Activated B cell treated with CpG ODN at 0.5 μM for 24 hours (primary cell): ENCODE data around the gene TMEM214. TPM values are rescaled to one million over a fixed set of nuclear protein-coding genes. Genes with fewer than 3 reads are reported as not detected.

Experiments
- ATAC-seq: fragments of 200-7000 bp; cut with Tn5 transposase; one replicate; pipeline ENCODE4 v1.10.0; 2021; ENCODE audit warnings: low read depth, mild to moderate bottlenecking, moderate library complexity
- CTCF ChIA-PET: fragments of 350-600 bp; sonication (Branson Sonifier 250); formaldehyde crosslinking; loops from one replicate; lab custom pipeline; 2021; ENCODE audit warnings: antibody characterized with exemption; lab: Charles Lee
- POLR2A ChIA-PET: fragments of 350-600 bp; sonication (Branson Sonifier 250); formaldehyde crosslinking; loops from one replicate; lab custom pipeline; 2021; ENCODE audit warnings: antibody characterized with exemption; lab: Charles Lee
- DNase-seq: peaks from one replicate; pipeline ENCODE4 v3.0.0; 2022
- H3K27ac Mint-ChIP-seq: one replicate; pipeline ENCODE4 v1.8.0; 2020; ENCODE audit warnings: mixed read lengths
- H3K27me3 Mint-ChIP-seq: one replicate; pipeline ENCODE4 v1.8.0; 2021; ENCODE audit warnings: mixed read lengths
- H3K36me3 Mint-ChIP-seq: one replicate; pipeline ENCODE4 v1.8.0; 2021; ENCODE audit warnings: low read depth, mixed read lengths
- H3K4me1 Mint-ChIP-seq: one replicate; pipeline ENCODE4 v1.8.0; 2021; ENCODE audit warnings: mixed read lengths
- H3K4me3 Mint-ChIP-seq: one replicate; pipeline ENCODE4 v1.8.0; 2020; ENCODE audit warnings: mild to moderate bottlenecking, mixed read lengths
- H3K9me3 Mint-ChIP-seq: one replicate; pipeline ENCODE4 v1.8.0; 2020; ENCODE audit warnings: mixed read lengths
- intact Hi-C: fragments of 100-400 bp; cut with micrococcal nuclease; formaldehyde crosslinking; loops from one replicate; pipeline ENCODE4 v1.15.1; 2024
- total RNA-seq: library from RNA; stranded (reverse); gene quantifications from 2 replicates; pipeline ENCODE4 v1.2.3, GENCODE V29; 2022
- TF ChIP-seq, protein P1 (sequence below): fragments of 200-600 bp; IDR thresholded peaks from one replicate; pipeline ENCODE4 v1.8.0; 2022; ENCODE audit warnings: antibody characterized with exemption, mild to moderate bottlenecking

TMEM214 gene
- total RNA-seq, 1 donor from 2014 or later, result 92.1 TPM

DNA sequence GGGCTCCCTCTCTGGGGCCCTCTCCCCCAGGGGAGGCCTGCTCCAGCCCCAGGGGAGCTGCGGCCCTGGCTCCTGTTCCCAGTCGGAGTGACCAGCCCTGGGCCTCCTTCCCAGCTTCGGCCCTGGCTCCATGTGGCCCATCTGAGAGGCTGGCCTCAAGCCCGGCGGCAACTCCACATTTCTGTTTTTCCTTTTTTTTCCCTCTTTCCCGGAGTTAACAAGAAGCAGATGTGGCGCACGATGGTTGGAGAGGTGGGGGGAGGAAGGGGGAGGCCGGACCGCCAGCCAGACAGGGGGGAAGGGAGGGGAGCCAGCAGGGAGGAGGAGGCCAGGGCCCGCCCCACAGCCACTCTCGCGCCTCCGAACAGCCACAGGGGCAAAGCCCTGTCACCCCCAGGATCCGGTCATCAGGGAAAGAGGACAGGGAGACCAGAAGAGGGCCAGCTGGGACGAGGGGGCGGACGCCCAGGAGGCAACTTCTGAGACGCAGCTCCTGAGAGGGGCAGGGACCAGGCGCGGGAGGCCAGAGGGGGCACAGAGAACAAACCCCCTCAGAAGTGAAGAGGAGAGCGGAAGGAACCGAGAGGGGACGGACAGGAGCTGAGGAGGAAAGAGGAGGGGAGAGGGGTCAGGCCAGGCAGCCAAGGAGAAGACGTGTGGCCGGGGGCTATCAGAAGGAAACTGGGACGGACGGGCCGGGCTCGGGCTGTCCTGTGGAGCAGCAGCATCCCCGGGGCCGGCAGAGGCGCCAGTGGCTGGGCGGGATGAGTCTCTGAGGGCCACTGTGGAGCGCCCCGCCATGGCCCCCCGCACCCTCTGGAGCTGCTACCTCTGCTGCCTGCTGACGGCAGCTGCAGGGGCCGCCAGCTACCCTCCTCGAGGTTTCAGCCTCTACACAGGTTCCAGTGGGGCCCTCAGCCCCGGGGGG is 45.8 kb downstream of the TMEM214 start, which contains the start of gene EMILIN1:
TSS of gene EMILIN1 (plus strand) at position 349 of the 928 bp plus-strand sequence. CDS start at position 800, 451 bp downstream.
- ATAC-seq (no peak), DNase-seq (no peak)
- intact Hi-C loops, result no loop called here
- H3K27ac Mint-ChIP-seq, result peak within 1 kb of the TSS; percentile 41
- no peaks in the 10 kb centered on the region for H3K27me3 Mint-ChIP-seq
- H3K4me3 Mint-ChIP-seq, result no peak within 1 kb of the TSS
- H3K9me3 Mint-ChIP-seq, result no peaks in the 10 kb centered on the region
- POLR2A ChIA-PET, result interaction anchor here (0.9 kb wide), 1 partner anchor 15 kb away, joined by 3 read pairs; no protein-coding TSS in a partner anchor
- TF ChIP-seq, protein P1, sequence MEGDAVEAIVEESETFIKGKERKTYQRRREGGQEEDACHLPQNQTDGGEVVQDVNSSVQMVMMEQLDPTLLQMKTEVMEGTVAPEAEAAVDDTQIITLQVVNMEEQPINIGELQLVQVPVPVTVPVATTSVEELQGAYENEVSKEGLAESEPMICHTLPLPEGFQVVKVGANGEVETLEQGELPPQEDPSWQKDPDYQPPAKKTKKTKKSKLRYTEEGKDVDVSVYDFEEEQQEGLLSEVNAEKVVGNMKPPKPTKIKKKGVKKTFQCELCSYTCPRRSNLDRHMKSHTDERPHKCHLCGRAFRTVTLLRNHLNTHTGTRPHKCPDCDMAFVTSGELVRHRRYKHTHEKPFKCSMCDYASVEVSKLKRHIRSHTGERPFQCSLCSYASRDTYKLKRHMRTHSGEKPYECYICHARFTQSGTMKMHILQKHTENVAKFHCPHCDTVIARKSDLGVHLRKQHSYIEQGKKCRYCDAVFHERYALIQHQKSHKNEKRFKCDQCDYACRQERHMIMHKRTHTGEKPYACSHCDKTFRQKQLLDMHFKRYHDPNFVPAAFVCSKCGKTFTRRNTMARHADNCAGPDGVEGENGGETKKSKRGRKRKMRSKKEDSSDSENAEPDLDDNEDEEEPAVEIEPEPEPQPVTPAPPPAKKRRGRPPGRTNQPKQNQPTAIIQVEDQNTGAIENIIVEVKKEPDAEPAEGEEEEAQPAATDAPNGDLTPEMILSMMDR, result no peak
- no peaks in the 10 kb centered on the region for H3K36me3 Mint-ChIP-seq
- CTCF ChIA-PET, result no interaction called here
- H3K4me1 Mint-ChIP-seq, result peaks cover 41% of the 10 kb centered on the region

DNA sequence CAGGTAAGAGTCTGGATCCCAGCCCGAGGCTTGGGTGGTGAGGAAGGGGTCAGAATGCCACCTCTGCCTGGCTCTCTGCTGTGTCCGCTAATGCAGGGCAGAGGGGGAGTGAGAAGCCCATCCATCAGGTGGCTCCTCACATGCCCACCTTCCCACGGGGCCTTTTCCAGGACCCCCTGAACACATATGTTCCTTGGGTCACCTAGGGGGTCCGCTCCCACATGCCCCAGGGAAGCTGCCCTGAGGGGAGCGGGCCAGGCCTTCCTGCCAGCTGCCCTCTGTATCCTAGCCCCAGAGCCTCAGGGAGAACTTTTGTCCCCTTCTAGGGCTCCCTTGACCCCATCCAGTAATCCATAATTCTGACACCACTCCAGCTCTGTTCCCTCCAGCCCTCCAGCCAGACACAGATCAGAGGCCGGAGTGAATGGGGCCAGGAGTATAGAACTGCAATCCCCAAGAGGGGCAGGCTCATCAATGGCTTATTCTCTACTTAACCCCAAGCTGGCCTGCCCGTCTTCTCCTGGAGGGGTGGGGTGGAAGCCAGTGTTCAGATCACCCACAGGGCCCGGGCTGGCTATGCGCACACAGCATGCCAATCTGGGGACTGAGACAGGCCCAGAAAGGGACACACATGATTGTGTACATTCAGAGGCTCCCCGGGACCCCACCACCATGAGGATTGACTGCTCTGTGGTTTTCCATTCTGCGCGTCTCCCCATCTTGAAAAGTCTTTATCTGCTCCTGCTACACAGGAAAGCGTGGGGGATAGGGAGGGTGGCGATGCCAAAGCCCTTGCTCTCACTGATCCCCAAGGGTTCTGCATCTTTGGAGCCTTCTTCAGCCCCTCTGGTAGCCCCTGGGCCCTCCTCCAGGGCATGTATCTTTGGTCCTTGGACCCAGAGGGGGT is 46.7 kb downstream of the TMEM214 start:
- Mint-ChIP-seq H3K27ac (peak overlapping the region; percentile 14), H3K27me3 (no peaks in the 10 kb centered on the region), H3K4me1 (peaks cover 39% of the 10 kb centered on the region), H3K36me3 (no peaks in the 10 kb centered on the region), H3K9me3 (no peaks in the 10 kb centered on the region), H3K4me3 (no peak overlapping the region)
- ChIA-PET POLR2A (interaction anchor here (0.9 kb wide), 1 partner anchor 15 kb away, joined by 3 read pairs; no protein-coding TSS in a partner anchor), CTCF (no interaction called here)
- no peak for DNase-seq
- TF ChIP-seq, protein P1, result no peak
- ATAC-seq, result no peak
- intact Hi-C loops, result loop anchor here (10.0 kb wide), 1 partner anchor 505 kb away; the partner anchor contains the start of gene ZNF512

DNA sequence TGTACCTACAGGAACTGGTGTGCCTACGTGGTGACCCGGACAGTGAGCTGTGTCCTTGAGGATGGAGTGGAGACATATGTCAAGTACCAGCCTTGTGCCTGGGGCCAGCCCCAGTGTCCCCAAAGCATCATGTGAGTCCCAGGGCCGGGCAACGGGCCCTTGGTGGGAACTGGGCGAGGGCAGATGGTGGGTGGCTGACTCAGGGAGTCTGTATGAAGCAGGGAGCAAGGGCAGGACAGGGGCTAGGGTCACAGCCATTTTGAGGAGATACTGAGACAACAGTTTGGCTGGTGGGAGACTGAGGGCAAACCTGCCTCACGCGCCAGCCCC is 47.3 kb downstream of the TMEM214 start:
- H3K4me3 Mint-ChIP-seq, result no peak overlapping the region
- no peak for DNase-seq
- H3K9me3 Mint-ChIP-seq, result no peaks in the 10 kb centered on the region
- intact Hi-C loops, result loop anchor here (10.0 kb wide), 1 partner anchor 505 kb away; the partner anchor contains the start of gene ZNF512
- H3K36me3 Mint-ChIP-seq, result no peaks in the 10 kb centered on the region
- CTCF ChIA-PET, result no interaction called here
- ATAC-seq, result no peak
- POLR2A ChIA-PET, result interaction anchor here (1.4 to 2.0 kb wide), 2 partner anchors 47 to 54 kb away, joined by 5 to 8 read pairs; partner anchors contain the start of genes PREB and TMEM214
- H3K27me3 Mint-ChIP-seq, result no peaks in the 10 kb centered on the region
- TF ChIP-seq, protein P1, result no peak
- peaks cover 33% of the 10 kb centered on the region for H3K4me1 Mint-ChIP-seq
- H3K27ac Mint-ChIP-seq, result peak overlapping the region; percentile 14

DNA sequence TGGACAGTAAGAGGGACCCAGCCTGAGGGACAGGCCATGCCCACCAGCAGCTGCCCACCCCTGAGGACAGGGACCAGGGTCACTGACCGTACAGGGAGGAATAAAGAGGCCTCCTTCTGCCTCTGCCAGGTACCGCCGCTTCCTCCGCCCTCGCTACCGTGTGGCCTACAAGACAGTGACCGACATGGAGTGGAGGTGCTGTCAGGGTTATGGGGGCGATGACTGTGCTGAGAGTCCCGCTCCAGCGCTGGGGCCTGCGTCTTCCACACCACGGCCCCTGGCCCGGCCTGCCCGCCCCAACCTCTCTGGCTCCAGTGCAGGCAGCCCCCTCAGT is 47.8 kb downstream of the TMEM214 start:
- H3K4me3 Mint-ChIP-seq, result no peak overlapping the region
- no peaks in the 10 kb centered on the region for H3K9me3 Mint-ChIP-seq
- CTCF ChIA-PET, result interaction anchor here (0.8 to 1.6 kb wide), 9 partner anchors 9 to 603 kb away, joined by 3 to 16 read pairs (median 3); partner anchors contain the start of genes AGBL5 and OST4
- intact Hi-C loops, result loop anchor here (10.0 kb wide), 1 partner anchor 504 kb away; the partner anchor contains the start of gene ZNF512
- TF ChIP-seq, protein P1, result no peak
- DNase-seq, result no peak
- no peaks in the 10 kb centered on the region for H3K27me3 Mint-ChIP-seq
- H3K27ac Mint-ChIP-seq, result peak overlapping the region; percentile 95
- H3K36me3 Mint-ChIP-seq, result no peaks in the 10 kb centered on the region
- H3K4me1 Mint-ChIP-seq, result peaks cover 33% of the 10 kb centered on the region
- POLR2A ChIA-PET, result interaction anchor here (0.6 to 6.6 kb wide), 12 partner anchors 8 to 810 kb away, joined by 3 to 53 read pairs (median 4); partner anchors contain the start of genes AGBL5, ATRAID, BABAM2 and OST4
- no peak for ATAC-seq
